Measurements from ENCODE around the gene TEX54. TPM values are rescaled to one million over a fixed set of nuclear protein-coding genes. Genes with fewer than 3 reads are reported as not detected.

The TEX54 gene
- total and polyA plus RNA-seq, 2 of the 4 experiments (the other 2 are of a cell fraction), result not detected

DNA sequence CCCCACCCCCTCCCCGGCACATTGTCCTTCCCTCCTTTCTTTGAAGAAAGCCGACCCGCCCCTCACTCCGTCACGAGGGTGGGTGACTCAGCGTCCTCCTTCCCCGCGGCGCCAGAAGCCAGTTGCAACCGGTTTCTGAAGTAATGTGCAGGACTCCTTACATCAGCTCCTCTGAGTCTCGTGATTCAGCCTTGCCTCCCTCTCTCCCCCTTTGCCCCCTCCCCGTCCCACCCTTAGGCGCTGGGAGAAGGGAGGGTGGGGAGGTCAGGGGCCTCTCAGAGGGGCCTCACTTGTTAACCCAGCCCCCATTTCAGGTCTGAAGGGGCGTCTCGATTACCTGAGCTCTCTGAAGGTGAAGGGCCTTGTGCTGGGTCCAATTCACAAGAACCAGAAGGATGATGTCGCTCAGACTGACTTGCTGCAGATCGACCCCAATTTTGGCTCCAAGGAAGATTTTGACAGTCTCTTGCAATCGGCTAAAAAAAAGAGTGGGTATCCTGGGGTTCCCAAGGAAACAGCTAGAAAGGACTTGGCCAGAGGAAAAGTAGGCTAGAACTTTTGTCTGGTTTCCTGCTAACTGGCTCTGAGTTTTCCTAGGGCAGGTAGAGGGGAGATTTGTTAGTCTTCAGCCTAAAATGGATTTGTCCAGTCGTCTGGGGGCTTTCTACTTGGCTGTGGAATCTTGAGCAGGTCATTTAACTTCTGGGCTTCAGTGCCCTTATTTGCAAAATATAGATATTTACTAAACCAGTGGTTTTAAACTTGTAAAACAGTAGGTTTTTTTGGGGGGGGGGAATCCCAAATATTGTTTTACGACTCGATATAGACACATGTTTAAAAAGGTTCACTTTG is 49.2 kb upstream of the TEX54 start:
- Histone ChIP-seq H3K9me3 (ENCODE audit: control insufficient read depth, insufficient read depth, low read length) (no peaks in the 10 kb centered on the region), H4K8ac (ENCODE audit: low read depth in 2 of 2, low read length in 2 of 2) (peak overlapping the region; percentile 96 to 100), H3K9me1 (ENCODE audit: insufficient read depth, low read length) (peaks cover 9% of the 10 kb centered on the region; the same call in 1 of the 2 replicates), H4K20me1 (ENCODE audit: insufficient read depth, low read length) (peaks cover 49% of the 10 kb centered on the region), H3K18ac (ENCODE audit: low read depth, low read length) (peak overlapping the region; percentile 100), H2AK9ac (replicated peaks; ENCODE audit: low read depth, low read length, poor library complexity) (peak overlapping the region; percentile 99), H3K4me1 (ENCODE audit: control insufficient read depth, insufficient read depth, low read length) (peaks cover 27% of the 10 kb centered on the region), H3K27me3 (ENCODE audit: control insufficient read depth, insufficient read depth, low read length) (no peaks in the 10 kb centered on the region), H3K23ac (ENCODE audit: low read depth, low read length) (peak overlapping the region; percentile 100), H3K56ac (ENCODE audit: extremely low read depth, insufficient read depth, low read length) (peak overlapping the region; percentile 100), H2AK5ac (ENCODE audit: low read depth, low read length) (peak overlapping the region; percentile 100), H3K4me2 (ENCODE audit: low read depth, low read length) (peak overlapping the region; percentile 98), H4K5ac (ENCODE audit: low read depth, low read length) (peak overlapping the region; percentile 100), H3K14ac (replicated peaks; ENCODE audit: low read depth, low read length) (peak overlapping the region; percentile 100), H2BK120ac (ENCODE audit: low read depth, low read length) (peak overlapping the region; percentile 96), H3K4me3 (ENCODE audit: insufficient read depth, low read depth, low read length) (peak overlapping the region; percentile 92), H3K27ac (ENCODE audit: insufficient read depth, low read length) (peak overlapping the region; percentile 98), H2AFZ (replicated peaks; ENCODE audit: low read length, poor library complexity) (peak overlapping the region; percentile 77), H3K9ac (ENCODE audit: low read depth, low read length) (peak overlapping the region; percentile 100), H4K91ac (ENCODE audit: insufficient read depth, low read depth, low read length) (peak overlapping the region; percentile 100), H3K4ac (ENCODE audit: low read depth, low read length) (peak overlapping the region; percentile 100), H2BK20ac (ENCODE audit: low read depth, low read length) (peak overlapping the region; percentile 89), H2BK5ac (ENCODE audit: low read depth, low read length, poor library complexity, severe bottlenecking) (peak overlapping the region; percentile 96), H3K79me1 (ENCODE audit: low read depth in 1 of 2, low read length in 2 of 2) (peaks cover 25 to 68% of the 10 kb centered on the region in 2 experiments), H2BK15ac (ENCODE audit: low read depth, low read length) (peak overlapping the region; percentile 97; the same call in 2 of the 3 replicates), H3K36me3 (ENCODE audit: control insufficient read depth, insufficient read depth, low read length) (peaks cover 46% of the 10 kb centered on the region)
- BruUV-seq (replicated peaks), result no TSS peak
- DNase-seq (peak; percentile 97), ATAC-seq (ENCODE audit: low read depth) (peak; percentile 50)
- dilution Hi-C loops (cut with HindIII; ENCODE audit: low sequenced_read_pairs, unreplicated experiment), result no loop called here
- CTCF ChIA-PET, result interaction anchor here (0.6 to 1.9 kb wide), 5 partner anchors 18 to 112 kb away, joined by 3 to 7 read pairs (median 6); no protein-coding TSS in a partner anchor
- in situ Hi-C loops (cut with MboI; ENCODE audit: low sequenced_read_pairs), result loop anchor here (25.0 kb wide), 1 partner anchor 780 kb away; the partner anchor contains the start of gene ATL3
- POLR2A ChIA-PET (ENCODE audit: unreplicated experiment), result interaction anchor here (1.0 to 1.4 kb wide), 2 partner anchors 8 to 41 kb away, joined by 6 to 8 read pairs; no protein-coding TSS in a partner anchor
- 0% methylated on average over 4 of the region's 21 CpGs; no CpG with 5 or more reads in 1 of the 2 experiments for WGBS, 2 experiments (ENCODE audit: extremely low coverage in 2 of 2, insufficient read length in 1 of 2)
- TF ChIP-seq MAFK (IDR thresholded peaks at IDR 0.05; ENCODE audit: low read depth, low read length) (peak; percentile 11; the same call in 1 of the 2 replicates), MAZ (IDR thresholded peaks at IDR 0.05; ENCODE audit: borderline replicate concordance, low read depth, low read length) (peak; percentile 94), POLR2A (IDR thresholded peaks at IDR 0.05; ENCODE audit: low read depth, low read length) (peak; percentile 20; the same call in 1 of the 2 replicates), RFX5 (IDR thresholded peaks at IDR 0.05; ENCODE audit: low read depth, low read length) (no peak), FOS (IDR thresholded peaks at IDR 0.05; ENCODE audit: low read depth, low read length) (peak; percentile 80), NFE2L2 (IDR thresholded peaks at IDR 0.05; ENCODE audit: low read depth, low read length) (peak; percentile 77; the same call in 1 of the 2 replicates), RAD21 (IDR thresholded peaks at IDR 0.05; ENCODE audit: low read length) (no peak), BHLHE40 (IDR thresholded peaks at IDR 0.05; ENCODE audit: low read depth, low read length) (peak; percentile 95), CEBPB (IDR thresholded peaks at IDR 0.05; ENCODE audit: low read depth, low read length) (peak; percentile 96)
- TF ChIP-seq, protein P1, sequence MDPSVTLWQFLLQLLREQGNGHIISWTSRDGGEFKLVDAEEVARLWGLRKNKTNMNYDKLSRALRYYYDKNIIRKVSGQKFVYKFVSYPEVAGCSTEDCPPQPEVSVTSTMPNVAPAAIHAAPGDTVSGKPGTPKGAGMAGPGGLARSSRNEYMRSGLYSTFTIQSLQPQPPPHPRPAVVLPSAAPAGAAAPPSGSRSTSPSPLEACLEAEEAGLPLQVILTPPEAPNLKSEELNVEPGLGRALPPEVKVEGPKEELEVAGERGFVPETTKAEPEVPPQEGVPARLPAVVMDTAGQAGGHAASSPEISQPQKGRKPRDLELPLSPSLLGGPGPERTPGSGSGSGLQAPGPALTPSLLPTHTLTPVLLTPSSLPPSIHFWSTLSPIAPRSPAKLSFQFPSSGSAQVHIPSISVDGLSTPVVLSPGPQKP (IDR thresholded peaks at IDR 0.05; ENCODE audit: borderline replicate concordance, low read depth, low read length), result no peak
- TF ChIP-seq, protein P2, sequence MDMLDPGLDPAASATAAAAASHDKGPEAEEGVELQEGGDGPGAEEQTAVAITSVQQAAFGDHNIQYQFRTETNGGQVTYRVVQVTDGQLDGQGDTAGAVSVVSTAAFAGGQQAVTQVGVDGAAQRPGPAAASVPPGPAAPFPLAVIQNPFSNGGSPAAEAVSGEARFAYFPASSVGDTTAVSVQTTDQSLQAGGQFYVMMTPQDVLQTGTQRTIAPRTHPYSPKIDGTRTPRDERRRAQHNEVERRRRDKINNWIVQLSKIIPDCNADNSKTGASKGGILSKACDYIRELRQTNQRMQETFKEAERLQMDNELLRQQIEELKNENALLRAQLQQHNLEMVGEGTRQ (IDR thresholded peaks at IDR 0.05; ENCODE audit: low read depth, low read length), result peak; percentile 89
- TF ChIP-seq, protein P3, sequence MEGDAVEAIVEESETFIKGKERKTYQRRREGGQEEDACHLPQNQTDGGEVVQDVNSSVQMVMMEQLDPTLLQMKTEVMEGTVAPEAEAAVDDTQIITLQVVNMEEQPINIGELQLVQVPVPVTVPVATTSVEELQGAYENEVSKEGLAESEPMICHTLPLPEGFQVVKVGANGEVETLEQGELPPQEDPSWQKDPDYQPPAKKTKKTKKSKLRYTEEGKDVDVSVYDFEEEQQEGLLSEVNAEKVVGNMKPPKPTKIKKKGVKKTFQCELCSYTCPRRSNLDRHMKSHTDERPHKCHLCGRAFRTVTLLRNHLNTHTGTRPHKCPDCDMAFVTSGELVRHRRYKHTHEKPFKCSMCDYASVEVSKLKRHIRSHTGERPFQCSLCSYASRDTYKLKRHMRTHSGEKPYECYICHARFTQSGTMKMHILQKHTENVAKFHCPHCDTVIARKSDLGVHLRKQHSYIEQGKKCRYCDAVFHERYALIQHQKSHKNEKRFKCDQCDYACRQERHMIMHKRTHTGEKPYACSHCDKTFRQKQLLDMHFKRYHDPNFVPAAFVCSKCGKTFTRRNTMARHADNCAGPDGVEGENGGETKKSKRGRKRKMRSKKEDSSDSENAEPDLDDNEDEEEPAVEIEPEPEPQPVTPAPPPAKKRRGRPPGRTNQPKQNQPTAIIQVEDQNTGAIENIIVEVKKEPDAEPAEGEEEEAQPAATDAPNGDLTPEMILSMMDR (conservative IDR thresholded peaks at IDR 0.05; ENCODE audit: low read depth, low read length), result no peak
- intact Hi-C loops (cut with micrococcal nuclease), result loop anchor here (1.0 to 5.0 kb wide), 2 partner anchors 41 to 95 kb away; partner anchors contain the start of gene TMEM179B
